Measurements from ENCODE around the gene CDY1.
"Not testable (repeated sequence)": the region's sequence is repeated elsewhere in the genome, so short reads cannot be mapped to it uniquely, and the experiment has no call there.

CDY1 gene, protein sequence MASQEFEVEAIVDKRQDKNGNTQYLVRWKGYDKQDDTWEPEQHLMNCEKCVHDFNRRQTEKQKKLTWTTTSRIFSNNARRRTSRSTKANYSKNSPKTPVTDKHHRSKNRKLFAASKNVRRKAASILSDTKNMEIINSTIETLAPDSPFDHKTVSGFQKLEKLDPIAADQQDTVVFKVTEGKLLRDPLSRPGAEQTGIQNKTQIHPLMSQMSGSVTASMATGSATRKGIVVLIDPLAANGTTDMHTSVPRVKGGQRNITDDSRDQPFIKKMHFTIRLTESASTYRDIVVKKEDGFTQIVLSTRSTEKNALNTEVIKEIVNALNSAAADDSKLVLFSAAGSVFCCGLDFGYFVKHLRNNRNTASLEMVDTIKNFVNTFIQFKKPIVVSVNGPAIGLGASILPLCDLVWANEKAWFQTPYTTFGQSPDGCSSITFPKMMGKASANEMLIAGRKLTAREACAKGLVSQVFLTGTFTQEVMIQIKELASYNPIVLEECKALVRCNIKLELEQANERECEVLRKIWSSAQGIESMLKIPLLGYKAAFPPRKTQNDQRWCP

DNA sequence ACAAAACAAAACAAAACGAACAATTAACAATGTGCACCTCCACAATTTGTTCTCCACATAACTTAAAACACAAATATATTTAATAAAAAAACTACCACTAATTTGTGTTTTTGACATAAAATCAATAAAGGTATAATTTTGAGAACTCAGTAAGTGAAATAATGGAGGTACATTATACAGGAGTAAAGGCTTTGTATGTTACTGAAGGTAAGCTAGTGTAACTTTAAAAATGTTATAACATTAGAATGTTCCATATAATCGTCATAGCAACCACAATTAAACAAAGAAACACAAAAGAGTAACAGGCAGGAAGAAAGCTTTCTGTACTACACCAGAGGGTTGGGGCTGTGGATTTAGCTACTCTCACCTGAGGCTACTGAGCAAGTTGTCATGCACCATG is at the start of gene CDY1:
TSS of gene CDY1 (plus strand) at position 301 of the 400 bp plus-strand sequence. CDS start 326 bp downstream, outside the sequence.
- not testable (repeated sequence) for DNase-seq (ENCODE audit: low spot score)

DNA sequence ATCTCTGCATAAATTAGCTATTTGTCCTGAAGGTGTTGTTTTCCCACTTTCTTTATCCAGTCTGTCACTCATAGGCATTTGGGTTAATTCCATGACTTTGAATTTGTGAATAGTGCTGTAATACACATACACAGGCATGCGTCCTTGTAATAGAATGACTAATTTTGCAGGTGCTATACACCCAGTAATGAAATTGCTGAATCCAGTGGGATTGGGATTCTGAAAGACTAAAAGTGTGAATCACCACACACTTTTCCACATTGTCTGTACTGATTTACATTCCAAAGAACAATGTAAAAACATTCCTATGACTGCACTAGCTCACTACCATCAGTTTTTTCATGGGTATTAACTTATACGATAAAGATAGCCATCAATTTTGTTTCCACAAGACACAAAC is 28.6 kb upstream of the CDY1 start:
- not testable (repeated sequence) for DNase-seq (ENCODE audit: low spot score)

DNA sequence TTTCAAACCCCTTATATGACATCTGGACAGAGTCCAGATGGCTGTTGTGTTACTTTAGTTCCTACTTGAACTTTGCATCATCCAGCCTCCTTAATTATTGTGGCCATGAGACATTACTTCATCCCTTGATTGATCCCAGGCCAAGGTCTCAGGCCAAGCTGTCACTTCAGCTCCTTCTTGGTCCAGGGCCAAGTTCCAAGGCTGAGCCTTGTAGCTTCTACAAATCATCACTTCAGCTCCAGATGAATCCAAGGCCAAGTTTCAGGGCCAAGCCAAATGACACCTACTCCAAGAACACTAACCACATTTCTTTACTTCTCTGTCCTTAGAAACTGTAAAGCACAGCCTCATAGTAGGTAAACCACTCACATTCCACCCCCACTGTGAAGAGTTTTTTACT is 1.7 kb upstream of the CDY1 start:
- not testable (repeated sequence) for DNase-seq (ENCODE audit: low spot score)

DNA sequence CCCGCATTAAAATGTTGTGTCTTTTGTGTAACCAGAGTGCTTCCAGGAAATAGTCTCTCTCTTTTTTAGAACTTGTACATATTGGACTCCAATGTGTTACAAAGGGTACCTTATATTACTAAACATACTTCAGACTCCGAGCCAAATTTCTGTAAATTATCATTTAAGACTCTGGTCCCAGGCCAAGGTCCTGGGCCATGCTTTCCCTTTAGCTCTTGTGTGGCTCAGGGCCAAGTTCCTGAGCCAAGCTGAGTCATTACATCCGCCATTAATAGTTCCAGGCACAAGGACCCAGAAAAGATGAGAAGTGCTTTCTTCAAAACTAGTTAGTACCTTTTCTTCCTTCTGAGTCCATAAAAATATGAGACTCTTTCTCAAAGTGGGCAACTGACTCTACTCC is 4.6 kb downstream of the CDY1 start:
- not testable (repeated sequence) for DNase-seq (ENCODE audit: low spot score)

DNA sequence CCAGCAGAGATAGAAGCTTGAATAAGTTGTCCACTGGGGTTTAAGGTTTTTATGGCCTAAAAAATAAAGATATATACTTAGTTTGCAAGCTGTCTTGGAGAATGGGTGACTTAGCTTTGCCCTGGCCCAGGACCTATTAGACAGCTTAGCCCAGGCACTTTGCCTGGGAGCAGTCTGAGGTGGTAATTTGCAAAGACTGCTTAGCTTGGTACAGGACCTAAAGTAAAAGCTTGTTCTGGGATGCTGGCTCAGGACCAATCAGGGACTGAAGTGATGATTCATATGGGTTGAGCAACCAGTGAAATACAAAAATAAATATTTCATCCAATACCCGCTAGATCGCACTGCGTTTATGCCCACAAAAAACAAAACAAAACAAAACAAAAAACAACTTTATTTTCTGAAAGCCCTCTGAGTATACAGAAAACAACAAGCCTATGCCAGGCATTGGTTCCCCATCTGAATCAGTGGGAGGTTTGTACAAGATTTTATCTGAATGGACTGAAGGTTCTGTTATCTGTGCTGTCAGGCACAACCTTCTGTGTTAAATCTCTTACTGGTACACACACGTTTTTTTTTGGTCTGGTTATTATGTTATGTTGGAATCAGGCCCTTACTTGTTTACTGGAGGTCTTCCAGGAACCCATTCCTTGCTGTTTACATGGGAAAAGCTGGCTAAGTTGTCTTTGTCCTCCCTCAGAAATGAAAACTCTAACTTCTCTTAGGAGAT is 8.6 kb downstream of the CDY1 start:
- DNase-seq (ENCODE audit: low spot score), result not testable (repeated sequence)

DNA sequence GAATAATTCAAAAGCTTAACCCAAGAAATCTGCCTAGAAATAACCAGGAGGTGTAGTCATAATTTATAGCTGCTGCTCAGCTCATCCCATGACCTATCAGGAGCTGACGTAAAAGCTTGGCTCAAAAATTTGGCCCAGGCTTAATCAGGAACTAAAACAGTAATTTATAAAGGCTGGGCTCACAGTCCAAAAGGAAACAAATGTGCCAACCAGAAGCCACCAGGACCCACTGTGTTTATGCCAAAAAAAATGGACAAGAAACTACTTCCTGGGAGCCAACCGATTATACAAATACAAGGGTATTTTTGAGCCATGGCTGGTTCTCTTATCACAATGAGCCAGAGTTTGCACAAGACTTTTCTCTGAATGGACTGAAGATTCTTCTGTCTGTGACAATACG is 17.9 kb downstream of the CDY1 start:
- DNase-seq (ENCODE audit: low spot score), result not testable (repeated sequence)

DNA sequence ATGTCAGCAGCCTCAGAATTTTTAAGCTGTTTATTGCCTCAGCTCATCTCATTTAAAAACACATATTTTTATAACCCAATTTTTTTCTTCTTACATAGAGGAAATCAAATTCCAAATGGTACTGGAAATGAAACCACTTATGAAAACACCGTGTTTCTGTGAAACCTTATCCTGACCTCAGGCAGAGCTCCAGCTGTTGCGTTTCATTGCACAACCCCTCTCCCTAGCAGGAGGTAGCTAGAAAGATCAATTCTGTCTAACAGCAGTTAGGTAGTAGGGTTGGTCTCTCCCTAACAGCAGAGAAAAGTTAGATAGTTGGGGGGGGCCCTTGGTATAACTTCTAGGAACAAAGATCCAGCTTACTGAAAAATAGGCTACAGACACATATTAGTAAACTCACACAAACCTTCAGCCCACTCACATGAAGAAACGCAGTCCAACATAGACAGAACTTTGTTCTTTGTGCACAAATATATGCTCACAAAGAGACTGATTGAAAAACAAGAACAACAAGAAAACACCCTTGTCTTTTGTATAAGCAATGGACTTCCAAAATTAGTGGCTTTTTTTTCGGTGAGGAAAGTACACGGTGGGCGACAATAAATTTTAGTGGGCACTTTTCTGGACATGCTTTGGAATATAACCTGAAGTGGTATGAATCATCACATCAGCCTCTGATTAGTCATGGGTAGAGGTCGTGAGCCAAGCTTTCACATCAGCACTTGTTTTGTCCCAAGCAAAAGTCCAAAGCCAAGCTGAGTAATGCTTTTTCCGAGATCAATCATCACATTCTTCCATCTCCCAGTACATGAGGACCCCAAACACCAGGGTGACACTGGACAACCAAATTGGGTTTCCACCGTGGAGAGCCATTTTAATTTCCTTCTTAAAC is 21.4 kb downstream of the CDY1 start:
- not testable (repeated sequence) for DNase-seq (ENCODE audit: low spot score)

All from GM20000 (cell line).